ENCODE measurements around the gene U2AF1L4. TPM values are rescaled to one million over a fixed set of nuclear protein-coding genes. Genes with fewer than 3 reads are reported as not detected.

Gene U2AF1L4
- total and polyA plus RNA-seq, 2 experiments from 2014 or later: 30.3 to 61.7 TPM

GRCh38 chr19:35720648-35721047 lies 24.6 kb downstream of the U2AF1L4 start:
- TF ChIP-seq CTCF (IDR thresholded peaks at IDR 0.05; ENCODE audit: low read depth, low read length): no peak
- Histone ChIP-seq H3K27me3 (no peaks in the 10 kb centered on the region), H3K36me3 (peaks cover 39% of the 10 kb centered on the region), H3K4me3 (no peak overlapping the region), H3K27ac (no peak overlapping the region), H3K4me1 (ENCODE audit: low read depth) (peaks cover 5% of the 10 kb centered on the region), H3K9me3 (ENCODE audit: low read depth) (no peaks in the 10 kb centered on the region)
- DNase-seq (ENCODE audit: low read depth in 1 of 2, low spot score in 1 of 2): no peak

- peaks cover 34% of the 10 kb centered on the region for H3K36me3 ChIP-seq
- H3K27me3 ChIP-seq: no peaks in the 10 kb centered on the region
- peaks cover 6% of the 10 kb centered on the region for H3K4me1 ChIP-seq (ENCODE audit: low read depth)
Measured at GRCh38 chr19:35720163-35720524, 25.1 kb downstream of the U2AF1L4 start.

GRCh38 chr19:35719402-35720162 lies 25.6 kb downstream of the U2AF1L4 start:
- DNase-seq (ENCODE audit: low read depth in 1 of 2, low spot score in 1 of 2): no peak
- H3K27ac ChIP-seq: peak overlapping the region; percentile 96

More at GRCh38 chr19:35720163-35720524, 25.1 kb downstream of the U2AF1L4 start:
- DNase-seq (ENCODE audit: low read depth in 1 of 2, low spot score in 1 of 2): no peak
- H3K27ac ChIP-seq: no peak overlapping the region
- no peak overlapping the region for H3K4me3 ChIP-seq
- H3K9me3 ChIP-seq (ENCODE audit: low read depth): no peaks in the 10 kb centered on the region
- no peak for TF ChIP-seq CTCF (IDR thresholded peaks at IDR 0.05; ENCODE audit: low read depth, low read length)

GRCh38 chr19:35718345-35719041 lies 26.7 kb downstream of the U2AF1L4 start:
- no peak for TF ChIP-seq CTCF (IDR thresholded peaks at IDR 0.05; ENCODE audit: low read depth, low read length)
- Histone ChIP-seq H3K4me3 (peak overlapping the region; percentile 87), H3K27me3 (no peaks in the 10 kb centered on the region), H3K36me3 (peaks cover 18% of the 10 kb centered on the region), H3K4me1 (ENCODE audit: low read depth) (peaks cover 6% of the 10 kb centered on the region), H3K27ac (peak overlapping the region; percentile 96), H3K9me3 (ENCODE audit: low read depth) (no peaks in the 10 kb centered on the region)
- peak; percentile 24 to 41 for DNase-seq (ENCODE audit: low read depth in 1 of 2, low spot score in 1 of 2)

More at GRCh38 chr19:35719402-35720162, 25.6 kb downstream of the U2AF1L4 start:
- TF ChIP-seq CTCF (IDR thresholded peaks at IDR 0.05; ENCODE audit: low read depth, low read length): no peak
- H3K9me3 ChIP-seq (ENCODE audit: low read depth): no peaks in the 10 kb centered on the region
- no peaks in the 10 kb centered on the region for H3K27me3 ChIP-seq
- peaks cover 29% of the 10 kb centered on the region for H3K36me3 ChIP-seq
- peaks cover 6% of the 10 kb centered on the region for H3K4me1 ChIP-seq (ENCODE audit: low read depth)
- H3K4me3 ChIP-seq: peak overlapping the region; percentile 87

- no peak for TF ChIP-seq CTCF (IDR thresholded peaks at IDR 0.05; ENCODE audit: low read depth, low read length)
- H3K27me3 ChIP-seq: no peaks in the 10 kb centered on the region
- DNase-seq (ENCODE audit: low read depth in 1 of 2, low spot score in 1 of 2): peak; percentile 97 to 98
Measured at GRCh38 chr19:35717665-35718344, 27.4 kb downstream of the U2AF1L4 start, which contains the start of gene KMT2B. Gene KMT2B (plus strand): TSS chr19:35718003. CDS start chr19:35718019, 16 bp downstream.

More at GRCh38 chr19:35717665-35718344, 27.4 kb downstream of the U2AF1L4 start, which contains the start of gene KMT2B:
- Histone ChIP-seq H3K36me3 (peaks cover 12% of the 10 kb centered on the region), H3K9me3 (ENCODE audit: low read depth) (no peaks in the 10 kb centered on the region), H3K4me3 (peak within 1 kb of the TSS; percentile 87), H3K4me1 (ENCODE audit: low read depth) (peaks cover 6% of the 10 kb centered on the region), H3K27ac (peak within 1 kb of the TSS; percentile 96)
